ENCODE measurements around the gene GALNTL6. TPM values are rescaled to one million over a fixed set of nuclear protein-coding genes. Genes with fewer than 3 reads are reported as not detected.

GALNTL6 gene
- total and polyA plus RNA-seq, 2 donors (not counting 3 experiments of a cell fraction or from before 2014, with no cell fraction given) = not detected

DNA sequence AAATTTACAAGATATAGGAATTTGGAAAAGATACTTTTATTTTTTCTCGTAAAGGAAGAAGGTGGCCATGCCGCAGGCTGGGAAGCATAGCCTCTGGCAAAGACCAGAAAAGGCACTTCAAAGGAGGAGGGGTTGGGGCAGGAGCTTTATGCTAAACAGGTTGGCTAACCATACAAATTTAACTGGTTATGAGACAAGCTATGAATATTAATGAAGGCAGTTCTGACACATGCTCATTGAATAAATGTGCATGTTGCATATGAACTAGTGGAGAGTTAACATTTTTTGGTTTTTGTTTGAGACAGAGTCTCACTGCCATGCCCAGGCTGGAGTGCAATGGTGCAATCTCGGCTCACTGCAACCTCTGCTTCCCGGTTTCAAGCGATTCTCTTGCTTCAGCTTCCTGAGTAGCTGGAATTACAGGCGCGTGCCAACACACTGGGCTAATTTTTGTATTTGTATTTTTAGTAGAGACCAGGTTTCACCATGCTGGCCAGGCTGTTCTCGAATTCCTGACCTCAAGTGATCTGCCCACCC lies 36.5 kb downstream of the GALNTL6 start:
- CTCF ChIA-PET = interaction anchor here (1.0 to 1.3 kb wide), 2 partner anchors 9 to 185 kb away, joined by 3 read pairs; no protein-coding TSS in a partner anchor
- BruUV-seq (replicated peaks) = no TSS peak
- Histone ChIP-seq H3K27me3 (ENCODE audit: control insufficient read depth in 2 of 2, insufficient read depth in 2 of 2, low read length in 2 of 2) (no peaks in the 10 kb centered on the region), H3K9me3 (replicated peaks; ENCODE audit: control insufficient read depth, insufficient read depth, low read length) (no peaks in the 10 kb centered on the region), H3K79me2 (ENCODE audit: control insufficient read depth, insufficient read depth, low read length) (no peaks in the 10 kb centered on the region), H3K9me1 (replicated peaks; ENCODE audit: control insufficient read depth, extremely low read depth, insufficient read depth, low read length) (no peaks in the 10 kb centered on the region), H3K4me2 (ENCODE audit: insufficient read depth, low read length) (no peak overlapping the region), H2AFZ (ENCODE audit: low read depth, low read length) (no peak overlapping the region), H3K9ac (replicated peaks; ENCODE audit: extremely low read depth, insufficient read depth, low read length) (no peak overlapping the region), H4K20me1 (replicated peaks; ENCODE audit: control insufficient read depth, extremely low read depth, insufficient read depth, low read length) (no peaks in the 10 kb centered on the region), H3K4me3 (replicated peaks in 1 of 3; ENCODE audit: insufficient read depth in 1 of 3, low read depth in 1 of 3, low read length in 3 of 3) (no peak overlapping the region), H3K4me1 (ENCODE audit: control insufficient read depth, extremely low read depth, insufficient read depth, low read length) (no peaks in the 10 kb centered on the region), H3K36me3 (ENCODE audit: control insufficient read depth in 2 of 2, extremely low read depth in 1 of 2, insufficient read depth in 2 of 2, low read length in 2 of 2) (no peaks in the 10 kb centered on the region), H3K27ac (ENCODE audit: insufficient read depth, low read depth, low read length) (no peak overlapping the region)
- no peak for FAIRE-seq
- dilution Hi-C loops (cut with MboI; ENCODE audit: extremely low pct_ligation_motif_present, low sequenced_read_pairs) (no loop called here), intact Hi-C loops (cut with micrococcal nuclease) (no loop called here)
- DNase-seq (ENCODE audit: low read depth, low spot score) = no peak
- POLR2A ChIA-PET = no interaction called here
- TF ChIP-seq JUN (IDR thresholded peaks at IDR 0.05; ENCODE audit: borderline replicate concordance, insufficient read depth, insufficient read length, low read depth) = no peak
- TF ChIP-seq FOS (IDR thresholded peaks at IDR 0.05; ENCODE audit: borderline replicate concordance, insufficient read depth, low read length) = no peak
- no peak for TF ChIP-seq MYC (IDR thresholded peaks at IDR 0.05; ENCODE audit: low read depth, low read length)
- TF ChIP-seq POLR2A (IDR thresholded peaks at IDR 0.05; ENCODE audit: low read depth, low read length) = no peak
- TF ChIP-seq GATA2 (IDR thresholded peaks at IDR 0.05; ENCODE audit: insufficient read depth, insufficient read length, low read depth, low read length) = no peak
- TF ChIP-seq, protein P1, sequence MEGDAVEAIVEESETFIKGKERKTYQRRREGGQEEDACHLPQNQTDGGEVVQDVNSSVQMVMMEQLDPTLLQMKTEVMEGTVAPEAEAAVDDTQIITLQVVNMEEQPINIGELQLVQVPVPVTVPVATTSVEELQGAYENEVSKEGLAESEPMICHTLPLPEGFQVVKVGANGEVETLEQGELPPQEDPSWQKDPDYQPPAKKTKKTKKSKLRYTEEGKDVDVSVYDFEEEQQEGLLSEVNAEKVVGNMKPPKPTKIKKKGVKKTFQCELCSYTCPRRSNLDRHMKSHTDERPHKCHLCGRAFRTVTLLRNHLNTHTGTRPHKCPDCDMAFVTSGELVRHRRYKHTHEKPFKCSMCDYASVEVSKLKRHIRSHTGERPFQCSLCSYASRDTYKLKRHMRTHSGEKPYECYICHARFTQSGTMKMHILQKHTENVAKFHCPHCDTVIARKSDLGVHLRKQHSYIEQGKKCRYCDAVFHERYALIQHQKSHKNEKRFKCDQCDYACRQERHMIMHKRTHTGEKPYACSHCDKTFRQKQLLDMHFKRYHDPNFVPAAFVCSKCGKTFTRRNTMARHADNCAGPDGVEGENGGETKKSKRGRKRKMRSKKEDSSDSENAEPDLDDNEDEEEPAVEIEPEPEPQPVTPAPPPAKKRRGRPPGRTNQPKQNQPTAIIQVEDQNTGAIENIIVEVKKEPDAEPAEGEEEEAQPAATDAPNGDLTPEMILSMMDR (IDR thresholded peaks at IDR 0.05; ENCODE audit: extremely low read depth in 1 of 2, insufficient read depth in 1 of 2, low read depth in 1 of 2, low read length in 2 of 2) = no peak
- no peak for TF ChIP-seq EZH2 (IDR thresholded peaks at IDR 0.05; ENCODE audit: borderline replicate concordance, low read depth, low read length, severe bottlenecking)

Data from endothelial cell of umbilical vein (primary cell).